WTC11 (cell line): Measurements from ENCODE around the gene DMD. TPM values are rescaled to one million over a fixed set of nuclear protein-coding genes. Genes with fewer than 3 reads are reported as not detected.

Experiments
- ATAC-seq: fragments of 200-7000 bp; cut with Tn5 transposase; 2 replicates; pipeline ENCODE4 v1.10.0; 2021; ENCODE audit warnings: mild to moderate bottlenecking, moderate library complexity
- CTCF ChIA-PET: fragments of 300-600 bp; sonication (Branson Sonifier 250); formaldehyde crosslinking; loops from one replicate; lab custom pipeline; 2021; ENCODE audit warnings: antibody characterized with exemption; lab: Charles Lee
- POLR2A ChIA-PET: fragments of 350-600 bp; sonication (Branson Sonifier 250); formaldehyde crosslinking; loops from one replicate; lab custom pipeline; 2021; ENCODE audit warnings: antibody characterized with exemption; lab: Charles Lee
- DNase-seq: peaks from one replicate; pipeline ENCODE4 v3.0.0; 2021; ENCODE audit warnings: low spot score
- H3K27ac Mint-ChIP-seq: 2 replicates; pipeline ENCODE4 v1.8.0; 2021; ENCODE audit warnings: mixed read lengths
- H3K27me3 Mint-ChIP-seq: 2 replicates; pipeline ENCODE4 v1.8.0; 2021; ENCODE audit warnings: low read depth, mild to moderate bottlenecking, moderate library complexity, mixed read lengths
- H3K36me3 Mint-ChIP-seq: 2 replicates; pipeline ENCODE4 v1.8.0; 2021; ENCODE audit warnings: mixed read lengths
- H3K4me1 Mint-ChIP-seq: 2 replicates; pipeline ENCODE4 v1.8.0; 2022; ENCODE audit warnings: mixed read lengths
- H3K4me3 Mint-ChIP-seq: 2 replicates; pipeline ENCODE4 v1.8.0; 2021; ENCODE audit warnings: mild to moderate bottlenecking, moderate library complexity, mixed read lengths
- H3K9me3 Mint-ChIP-seq: 2 replicates; pipeline ENCODE4 v1.8.0; 2021; ENCODE audit warnings: mixed read lengths
- AFF4 ChIP-seq: sonication (generic); formaldehyde crosslinking; IDR thresholded peaks from 2 replicates; pipeline ENCODE4 v1.8.1; 2023; ENCODE audit warnings: mild to moderate bottlenecking, missing genetic modification reagents, borderline replicate concordance
- AR ChIP-seq: fragments of 250-450 bp; sonication (Bioruptor Pico); IDR thresholded peaks from 2 replicates; pipeline ENCODE4 v1.9.0; 2021; ENCODE audit warnings: mild to moderate bottlenecking
- ATF1 ChIP-seq: sonication (generic); formaldehyde crosslinking; IDR thresholded peaks from 2 replicates; pipeline ENCODE4 v1.8.1; 2023; ENCODE audit warnings: mild to moderate bottlenecking, moderate library complexity, missing genetic modification reagents
- CBFB ChIP-seq: sonication (generic); formaldehyde crosslinking; IDR thresholded peaks from 2 replicates; pipeline ENCODE4 v1.8.1; 2022; ENCODE audit warnings: mild to moderate bottlenecking, low read depth, missing genetic modification reagents
- ETV6 ChIP-seq: sonication (generic); formaldehyde crosslinking; IDR thresholded peaks from 2 replicates; pipeline ENCODE4 v1.8.1; 2022; ENCODE audit warnings: mild to moderate bottlenecking, missing genetic modification reagents
- FOXP1 ChIP-seq: sonication (generic); formaldehyde crosslinking; IDR thresholded peaks from 2 replicates; pipeline ENCODE4 v1.8.0; 2022; ENCODE audit warnings: missing genetic modification reagents, mild to moderate bottlenecking, moderate library complexity, borderline replicate concordance
- GTF2I ChIP-seq: fragments of 250-450 bp; sonication (Bioruptor Pico); conservative IDR thresholded peaks from 2 replicates; pipeline ENCODE4 v1.4.0; 2021; ENCODE audit warnings: mild to moderate bottlenecking
- MAX ChIP-seq: sonication (generic); formaldehyde crosslinking; IDR thresholded peaks from 2 replicates; pipeline ENCODE4 v1.8.0; 2022; ENCODE audit warnings: mild to moderate bottlenecking, missing genetic modification reagents
- NR1H2 ChIP-seq: sonication (generic); formaldehyde crosslinking; IDR thresholded peaks from 2 replicates; pipeline ENCODE4 v1.9.0; 2021; ENCODE audit warnings: mild to moderate bottlenecking, moderate library complexity, missing genetic modification reagents
- PRRX2 ChIP-seq: fragments of 250-450 bp; sonication (Bioruptor Pico); IDR thresholded peaks from 2 replicates; pipeline ENCODE4 v1.8.0; 2021; ENCODE audit warnings: mild to moderate bottlenecking
- SOX15 ChIP-seq: fragments of 250-450 bp; sonication (Bioruptor Pico); IDR thresholded peaks from 2 replicates; pipeline ENCODE4 v1.9.0; 2021; ENCODE audit warnings: mild to moderate bottlenecking
- USF1 ChIP-seq: sonication (generic); formaldehyde crosslinking; IDR thresholded peaks from 2 replicates; pipeline ENCODE4 v1.8.0; 2022; ENCODE audit warnings: mild to moderate bottlenecking, missing genetic modification reagents
- ZBTB21 ChIP-seq: sonication (generic); formaldehyde crosslinking; IDR thresholded peaks from 2 replicates; pipeline ENCODE4 v1.8.1; 2023; ENCODE audit warnings: mild to moderate bottlenecking, missing genetic modification reagents, borderline replicate concordance
- ZNF317 ChIP-seq: sonication (generic); formaldehyde crosslinking; IDR thresholded peaks from 2 replicates; pipeline ENCODE4 v1.8.1; 2023; ENCODE audit warnings: low read depth, mild to moderate bottlenecking, moderate library complexity, missing genetic modification reagents, borderline replicate concordance
- ZNF396 ChIP-seq: fragments of 250-450 bp; sonication (Bioruptor Pico); IDR thresholded peaks from 2 replicates; pipeline ENCODE4 v1.8.0; 2021; ENCODE audit warnings: mild to moderate bottlenecking, moderate library complexity, borderline replicate concordance
- total RNA-seq: library from RNA; stranded (reverse); gene quantifications from 3 replicates; pipeline ENCODE4 v1.2.3, GENCODE V29; 2021
- TF ChIP-seq, protein P1 (sequence below): sonication (generic); formaldehyde crosslinking; IDR thresholded peaks from 2 replicates; pipeline ENCODE4 v1.8.1; 2022; ENCODE audit warnings: low read depth, mild to moderate bottlenecking, moderate library complexity, missing genetic modification reagents, borderline replicate concordance
- TF ChIP-seq, protein P2 (sequence below): sonication (generic); formaldehyde crosslinking; IDR thresholded peaks from 2 replicates; pipeline ENCODE4 v1.8.1; 2023; ENCODE audit warnings: mild to moderate bottlenecking, missing genetic modification reagents
- TF ChIP-seq, protein P3 (sequence below): sonication (generic); formaldehyde crosslinking; IDR thresholded peaks from 2 replicates; pipeline ENCODE4 v1.8.1; 2022; ENCODE audit warnings: mild to moderate bottlenecking, moderate library complexity, missing genetic modification reagents

The DMD gene
- total RNA-seq, 1 experiment from 2014 or later: 9.1 TPM

GRCh38 chrX:31433856-31434255 lies 1777.5 kb downstream of the DMD start:
- POLR2A ChIA-PET: no interaction called here
- Mint-ChIP-seq H3K4me3 (no peak overlapping the region), H3K36me3 (no peaks in the 10 kb centered on the region), H3K27me3 (no peaks in the 10 kb centered on the region), H3K9me3 (no peaks in the 10 kb centered on the region), H3K27ac (no peak overlapping the region), H3K4me1 (peaks cover 11% of the 10 kb centered on the region)
- no peak for DNase-seq
- no peak for ATAC-seq
- TF ChIP-seq, protein P1, sequence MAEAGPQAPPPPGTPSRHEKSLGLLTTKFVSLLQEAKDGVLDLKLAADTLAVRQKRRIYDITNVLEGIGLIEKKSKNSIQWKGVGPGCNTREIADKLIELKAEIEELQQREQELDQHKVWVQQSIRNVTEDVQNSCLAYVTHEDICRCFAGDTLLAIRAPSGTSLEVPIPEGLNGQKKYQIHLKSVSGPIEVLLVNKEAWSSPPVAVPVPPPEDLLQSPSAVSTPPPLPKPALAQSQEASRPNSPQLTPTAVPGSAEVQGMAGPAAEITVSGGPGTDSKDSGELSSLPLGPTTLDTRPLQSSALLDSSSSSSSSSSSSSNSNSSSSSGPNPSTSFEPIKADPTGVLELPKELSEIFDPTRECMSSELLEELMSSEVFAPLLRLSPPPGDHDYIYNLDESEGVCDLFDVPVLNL: no peak
- no peak for TF ChIP-seq CBFB (CRISPR knock-in tag)
- TF ChIP-seq, protein P2, sequence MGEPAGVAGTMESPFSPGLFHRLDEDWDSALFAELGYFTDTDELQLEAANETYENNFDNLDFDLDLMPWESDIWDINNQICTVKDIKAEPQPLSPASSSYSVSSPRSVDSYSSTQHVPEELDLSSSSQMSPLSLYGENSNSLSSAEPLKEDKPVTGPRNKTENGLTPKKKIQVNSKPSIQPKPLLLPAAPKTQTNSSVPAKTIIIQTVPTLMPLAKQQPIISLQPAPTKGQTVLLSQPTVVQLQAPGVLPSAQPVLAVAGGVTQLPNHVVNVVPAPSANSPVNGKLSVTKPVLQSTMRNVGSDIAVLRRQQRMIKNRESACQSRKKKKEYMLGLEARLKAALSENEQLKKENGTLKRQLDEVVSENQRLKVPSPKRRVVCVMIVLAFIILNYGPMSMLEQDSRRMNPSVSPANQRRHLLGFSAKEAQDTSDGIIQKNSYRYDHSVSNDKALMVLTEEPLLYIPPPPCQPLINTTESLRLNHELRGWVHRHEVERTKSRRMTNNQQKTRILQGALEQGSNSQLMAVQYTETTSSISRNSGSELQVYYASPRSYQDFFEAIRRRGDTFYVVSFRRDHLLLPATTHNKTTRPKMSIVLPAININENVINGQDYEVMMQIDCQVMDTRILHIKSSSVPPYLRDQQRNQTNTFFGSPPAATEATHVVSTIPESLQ (CRISPR knock-in tag): no peak
- no peak for TF ChIP-seq ZNF396 (CRISPR knock-in tag)
- no peak for TF ChIP-seq SOX15 (CRISPR knock-in tag)
- no peak for TF ChIP-seq ZNF317 (CRISPR knock-in tag)
- CTCF ChIA-PET: no interaction called here

DNA sequence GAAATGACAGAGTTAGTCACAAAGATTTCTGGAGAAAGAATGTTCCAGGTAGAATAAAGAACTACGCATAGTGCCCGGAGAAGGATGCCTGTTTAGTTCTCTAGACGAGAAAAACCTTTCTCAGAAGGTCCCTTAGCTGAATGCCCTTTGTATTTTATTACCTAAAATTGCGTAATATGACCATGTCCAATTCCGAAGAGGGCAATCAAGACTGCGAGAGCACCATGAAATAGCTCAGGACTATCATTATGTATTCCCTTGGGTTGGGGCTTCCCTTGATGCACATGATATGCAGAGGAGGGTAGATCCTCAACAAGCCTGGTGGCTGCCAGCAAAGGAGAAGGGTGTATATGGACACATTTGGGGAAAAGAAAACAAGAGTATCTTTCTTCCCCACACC lies 1781.4 kb downstream of the DMD start:
- TF ChIP-seq AR (CRISPR knock-in tag) (no peak), FOXP1 (CRISPR knock-in tag) (no peak), MAX (no peak), GTF2I (CRISPR knock-in tag) (no peak)
- TF ChIP-seq, protein P3, sequence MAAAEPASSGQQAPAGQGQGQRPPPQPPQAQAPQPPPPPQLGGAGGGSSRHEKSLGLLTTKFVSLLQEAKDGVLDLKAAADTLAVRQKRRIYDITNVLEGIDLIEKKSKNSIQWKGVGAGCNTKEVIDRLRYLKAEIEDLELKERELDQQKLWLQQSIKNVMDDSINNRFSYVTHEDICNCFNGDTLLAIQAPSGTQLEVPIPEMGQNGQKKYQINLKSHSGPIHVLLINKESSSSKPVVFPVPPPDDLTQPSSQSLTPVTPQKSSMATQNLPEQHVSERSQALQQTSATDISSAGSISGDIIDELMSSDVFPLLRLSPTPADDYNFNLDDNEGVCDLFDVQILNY (CRISPR knock-in tag): no peak
- ChIA-PET POLR2A (no interaction called here), CTCF (no interaction called here)
- DNase-seq (no peak), ATAC-seq (no peak)
- Mint-ChIP-seq H3K9me3 (no peaks in the 10 kb centered on the region), H3K27ac (no peak overlapping the region), H3K27me3 (no peaks in the 10 kb centered on the region), H3K4me3 (no peak overlapping the region), H3K36me3 (no peaks in the 10 kb centered on the region), H3K4me1 (no peaks in the 10 kb centered on the region)

DNA sequence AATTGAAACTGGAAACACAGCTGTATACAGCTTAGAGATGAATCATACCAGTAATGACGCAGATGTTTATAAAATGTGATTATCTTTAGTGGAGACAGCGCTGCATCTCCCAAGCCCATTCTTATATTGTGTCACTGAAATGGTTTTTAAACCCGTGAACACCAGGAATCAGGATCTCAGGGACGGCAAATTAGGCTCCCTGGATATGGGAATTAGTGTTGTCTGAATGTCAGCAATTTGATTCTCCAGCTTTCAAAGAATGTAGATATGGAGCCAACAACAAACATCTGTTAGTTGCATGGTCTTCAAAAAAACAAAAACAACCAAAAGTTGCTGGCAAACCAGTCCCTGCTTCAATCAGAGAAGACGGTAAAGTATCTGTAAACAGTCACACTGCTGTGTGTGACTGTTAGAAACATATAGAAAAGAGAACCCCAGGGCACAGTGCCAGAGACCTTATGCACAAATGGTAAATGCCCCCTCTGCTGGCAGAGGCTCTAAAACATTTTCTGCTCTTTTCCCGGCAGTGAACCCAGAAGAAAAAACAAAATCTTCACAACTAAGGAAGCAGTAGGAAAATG lies 1787.7 kb downstream of the DMD start:
- H3K36me3 Mint-ChIP-seq: no peaks in the 10 kb centered on the region
- H3K4me3 Mint-ChIP-seq: no peak overlapping the region
- CTCF ChIA-PET: interaction anchor here (0.8 kb wide), 1 partner anchor 386 kb away, joined by 3 read pairs; no protein-coding TSS in a partner anchor
- H3K27me3 Mint-ChIP-seq: no peaks in the 10 kb centered on the region
- H3K9me3 Mint-ChIP-seq: no peaks in the 10 kb centered on the region
- POLR2A ChIA-PET: no interaction called here
- ATAC-seq (peak; percentile 78), DNase-seq (peak; percentile 23)
- H3K27ac Mint-ChIP-seq: no peak overlapping the region
- peaks cover 12% of the 10 kb centered on the region for H3K4me1 Mint-ChIP-seq
- TF ChIP-seq ATF1 (no peak), AFF4 (CRISPR knock-in tag) (no peak), NR1H2 (CRISPR knock-in tag) (no peak), PRRX2 (CRISPR knock-in tag) (no peak), USF1 (no peak), ETV6 (CRISPR knock-in tag) (no peak), ZBTB21 (CRISPR knock-in tag) (no peak)
- TF ChIP-seq, protein P2 (CRISPR knock-in tag): no peak
